Measurements from ENCODE around the gene FKBP1A.

DNA sequence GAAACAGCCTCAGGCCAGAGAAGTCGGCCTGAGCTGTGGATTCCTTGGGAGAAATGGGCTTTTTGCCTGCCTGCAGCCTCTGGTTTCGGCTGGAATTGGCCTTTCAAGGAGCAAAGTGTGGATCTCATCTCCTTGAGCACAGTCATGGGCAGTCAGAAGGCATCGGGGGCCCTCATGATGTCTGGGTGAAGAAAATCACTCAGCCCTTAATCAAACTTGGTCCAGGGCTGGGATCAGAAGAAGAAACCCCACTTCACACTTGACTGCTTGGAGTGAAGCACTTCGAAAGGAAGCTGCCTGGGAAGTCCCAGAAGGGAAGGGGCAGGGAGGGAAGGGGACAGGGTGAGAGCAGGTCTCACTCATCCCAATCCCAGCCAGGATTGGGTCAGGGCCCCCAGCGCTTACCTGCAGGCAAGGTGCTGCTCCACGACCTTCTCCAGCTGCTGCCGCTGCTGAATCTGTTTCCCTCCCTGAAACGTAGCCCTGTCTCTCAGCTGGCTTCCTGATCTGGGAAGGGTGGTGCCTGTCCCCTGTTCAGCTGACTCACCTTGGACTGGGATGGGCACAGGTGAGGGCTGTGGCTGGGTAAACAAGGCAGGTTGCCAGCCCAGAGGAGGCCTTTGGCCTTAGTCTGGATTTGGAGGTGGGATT lies 64.0 kb downstream of the FKBP1A start, which contains the start of gene SDCBP2:
- TF ChIP-seq ZNF8 (CRISPR knock-in tag; IDR thresholded peaks at IDR 0.05): no peak
- no peak for TF ChIP-seq SNAI2 (CRISPR knock-in tag; IDR thresholded peaks at IDR 0.05)
- no peak for TF ChIP-seq ZFP30 (CRISPR knock-in tag; IDR thresholded peaks at IDR 0.05)
- TF ChIP-seq, protein P1, sequence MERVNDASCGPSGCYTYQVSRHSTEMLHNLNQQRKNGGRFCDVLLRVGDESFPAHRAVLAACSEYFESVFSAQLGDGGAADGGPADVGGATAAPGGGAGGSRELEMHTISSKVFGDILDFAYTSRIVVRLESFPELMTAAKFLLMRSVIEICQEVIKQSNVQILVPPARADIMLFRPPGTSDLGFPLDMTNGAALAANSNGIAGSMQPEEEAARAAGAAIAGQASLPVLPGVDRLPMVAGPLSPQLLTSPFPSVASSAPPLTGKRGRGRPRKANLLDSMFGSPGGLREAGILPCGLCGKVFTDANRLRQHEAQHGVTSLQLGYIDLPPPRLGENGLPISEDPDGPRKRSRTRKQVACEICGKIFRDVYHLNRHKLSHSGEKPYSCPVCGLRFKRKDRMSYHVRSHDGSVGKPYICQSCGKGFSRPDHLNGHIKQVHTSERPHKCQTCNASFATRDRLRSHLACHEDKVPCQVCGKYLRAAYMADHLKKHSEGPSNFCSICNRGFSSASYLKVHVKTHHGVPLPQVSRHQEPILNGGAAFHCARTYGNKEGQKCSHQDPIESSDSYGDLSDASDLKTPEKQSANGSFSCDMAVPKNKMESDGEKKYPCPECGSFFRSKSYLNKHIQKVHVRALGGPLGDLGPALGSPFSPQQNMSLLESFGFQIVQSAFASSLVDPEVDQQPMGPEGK (CRISPR knock-in tag; IDR thresholded peaks at IDR 0.05; ENCODE audit: borderline replicate concordance): no peak
- TF ChIP-seq RARB (CRISPR knock-in tag; IDR thresholded peaks at IDR 0.05): no peak
- no peak for TF ChIP-seq ZNF565 (CRISPR knock-in tag; conservative IDR thresholded peaks at IDR 0.05; ENCODE audit: low read depth)
- TF ChIP-seq, protein P2, sequence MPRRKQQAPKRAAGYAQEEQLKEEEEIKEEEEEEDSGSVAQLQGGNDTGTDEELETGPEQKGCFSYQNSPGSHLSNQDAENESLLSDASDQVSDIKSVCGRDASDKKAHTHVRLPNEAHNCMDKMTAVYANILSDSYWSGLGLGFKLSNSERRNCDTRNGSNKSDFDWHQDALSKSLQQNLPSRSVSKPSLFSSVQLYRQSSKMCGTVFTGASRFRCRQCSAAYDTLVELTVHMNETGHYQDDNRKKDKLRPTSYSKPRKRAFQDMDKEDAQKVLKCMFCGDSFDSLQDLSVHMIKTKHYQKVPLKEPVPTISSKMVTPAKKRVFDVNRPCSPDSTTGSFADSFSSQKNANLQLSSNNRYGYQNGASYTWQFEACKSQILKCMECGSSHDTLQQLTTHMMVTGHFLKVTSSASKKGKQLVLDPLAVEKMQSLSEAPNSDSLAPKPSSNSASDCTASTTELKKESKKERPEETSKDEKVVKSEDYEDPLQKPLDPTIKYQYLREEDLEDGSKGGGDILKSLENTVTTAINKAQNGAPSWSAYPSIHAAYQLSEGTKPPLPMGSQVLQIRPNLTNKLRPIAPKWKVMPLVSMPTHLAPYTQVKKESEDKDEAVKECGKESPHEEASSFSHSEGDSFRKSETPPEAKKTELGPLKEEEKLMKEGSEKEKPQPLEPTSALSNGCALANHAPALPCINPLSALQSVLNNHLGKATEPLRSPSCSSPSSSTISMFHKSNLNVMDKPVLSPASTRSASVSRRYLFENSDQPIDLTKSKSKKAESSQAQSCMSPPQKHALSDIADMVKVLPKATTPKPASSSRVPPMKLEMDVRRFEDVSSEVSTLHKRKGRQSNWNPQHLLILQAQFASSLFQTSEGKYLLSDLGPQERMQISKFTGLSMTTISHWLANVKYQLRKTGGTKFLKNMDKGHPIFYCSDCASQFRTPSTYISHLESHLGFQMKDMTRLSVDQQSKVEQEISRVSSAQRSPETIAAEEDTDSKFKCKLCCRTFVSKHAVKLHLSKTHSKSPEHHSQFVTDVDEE (CRISPR knock-in tag; IDR thresholded peaks at IDR 0.05): no peak
- TF ChIP-seq, protein P3, sequence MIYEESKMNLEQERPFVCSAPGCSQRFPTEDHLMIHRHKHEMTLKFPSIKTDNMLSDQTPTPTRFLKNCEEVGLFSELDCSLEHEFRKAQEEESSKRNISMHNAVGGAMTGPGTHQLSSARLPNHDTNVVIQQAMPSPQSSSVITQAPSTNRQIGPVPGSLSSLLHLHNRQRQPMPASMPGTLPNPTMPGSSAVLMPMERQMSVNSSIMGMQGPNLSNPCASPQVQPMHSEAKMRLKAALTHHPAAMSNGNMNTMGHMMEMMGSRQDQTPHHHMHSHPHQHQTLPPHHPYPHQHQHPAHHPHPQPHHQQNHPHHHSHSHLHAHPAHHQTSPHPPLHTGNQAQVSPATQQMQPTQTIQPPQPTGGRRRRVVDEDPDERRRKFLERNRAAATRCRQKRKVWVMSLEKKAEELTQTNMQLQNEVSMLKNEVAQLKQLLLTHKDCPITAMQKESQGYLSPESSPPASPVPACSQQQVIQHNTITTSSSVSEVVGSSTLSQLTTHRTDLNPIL (CRISPR knock-in tag; IDR thresholded peaks at IDR 0.05; ENCODE audit: low read depth): no peak
- TF ChIP-seq GLIS3 (CRISPR knock-in tag; IDR thresholded peaks at IDR 0.05): no peak
